ENCODE results near the gene CD58.

The CD58 gene

GRCh38 chr1:116518400-116518799 lies 52.4 kb downstream of the CD58 start:
- no peak for DNase-seq (ENCODE audit: extremely low spot score)
- TF ChIP-seq SP1 (IDR thresholded peaks at IDR 0.05): no peak
- TF ChIP-seq LEF1 (IDR thresholded peaks at IDR 0.05; ENCODE audit: borderline replicate concordance): no peak
- TF ChIP-seq NFRKB (IDR thresholded peaks at IDR 0.05): no peak
- TF ChIP-seq, protein P1, sequence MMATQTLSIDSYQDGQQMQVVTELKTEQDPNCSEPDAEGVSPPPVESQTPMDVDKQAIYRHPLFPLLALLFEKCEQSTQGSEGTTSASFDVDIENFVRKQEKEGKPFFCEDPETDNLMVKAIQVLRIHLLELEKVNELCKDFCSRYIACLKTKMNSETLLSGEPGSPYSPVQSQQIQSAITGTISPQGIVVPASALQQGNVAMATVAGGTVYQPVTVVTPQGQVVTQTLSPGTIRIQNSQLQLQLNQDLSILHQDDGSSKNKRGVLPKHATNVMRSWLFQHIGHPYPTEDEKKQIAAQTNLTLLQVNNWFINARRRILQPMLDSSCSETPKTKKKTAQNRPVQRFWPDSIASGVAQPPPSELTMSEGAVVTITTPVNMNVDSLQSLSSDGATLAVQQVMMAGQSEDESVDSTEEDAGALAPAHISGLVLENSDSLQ (IDR thresholded peaks at IDR 0.05): no peak
- no peak for TF ChIP-seq ELF4 (IDR thresholded peaks at IDR 0.05)
- no peak for TF ChIP-seq FOXK2 (IDR thresholded peaks at IDR 0.05)
- TF ChIP-seq ARNT (IDR thresholded peaks at IDR 0.05): no peak
- no peak for TF ChIP-seq FOXM1 (IDR thresholded peaks at IDR 0.05; ENCODE audit: borderline replicate concordance)
- TF ChIP-seq CTBP1 (IDR thresholded peaks at IDR 0.05; ENCODE audit: borderline replicate concordance): no peak
- no peak for TF ChIP-seq SUZ12 (IDR thresholded peaks at IDR 0.05)
- no peak for TF ChIP-seq FOXA1 (IDR thresholded peaks at IDR 0.05)
- no peak for TF ChIP-seq L3MBTL2 (conservative IDR thresholded peaks at IDR 0.05)
- no peak for TF ChIP-seq BHLHE40 (IDR thresholded peaks at IDR 0.05; ENCODE audit: borderline replicate concordance)
- TF ChIP-seq HDGF (IDR thresholded peaks at IDR 0.05; ENCODE audit: borderline replicate concordance): no peak
- TF ChIP-seq ZNF384 (IDR thresholded peaks at IDR 0.05): no peak
- TF ChIP-seq TARDBP (IDR thresholded peaks at IDR 0.05): no peak
- ChIA-PET CTCF (no interaction called here), POLR2A (no interaction called here)

- no peak for DNase-seq (ENCODE audit: extremely low spot score)
- ChIA-PET CTCF (no interaction called here), POLR2A (no interaction called here)
- no peak for TF ChIP-seq LEF1 (IDR thresholded peaks at IDR 0.05; ENCODE audit: borderline replicate concordance)
- no peak for TF ChIP-seq TARDBP (IDR thresholded peaks at IDR 0.05)
- TF ChIP-seq ZNF384 (IDR thresholded peaks at IDR 0.05): no peak
- TF ChIP-seq L3MBTL2 (conservative IDR thresholded peaks at IDR 0.05): no peak
- TF ChIP-seq FOXM1 (IDR thresholded peaks at IDR 0.05; ENCODE audit: borderline replicate concordance): no peak
- TF ChIP-seq FOXA1 (IDR thresholded peaks at IDR 0.05): no peak
- TF ChIP-seq FOXK2 (IDR thresholded peaks at IDR 0.05): no peak
- TF ChIP-seq, protein P1 (IDR thresholded peaks at IDR 0.05): no peak
- no peak for TF ChIP-seq ELF4 (IDR thresholded peaks at IDR 0.05)
- TF ChIP-seq NFRKB (IDR thresholded peaks at IDR 0.05): no peak
- TF ChIP-seq HDGF (IDR thresholded peaks at IDR 0.05; ENCODE audit: borderline replicate concordance): no peak
- no peak for TF ChIP-seq BHLHE40 (IDR thresholded peaks at IDR 0.05; ENCODE audit: borderline replicate concordance)
- no peak for TF ChIP-seq ARNT (IDR thresholded peaks at IDR 0.05)
Measured at GRCh38 chr1:116516631-116517030, 54.2 kb downstream of the CD58 start.

DNA sequence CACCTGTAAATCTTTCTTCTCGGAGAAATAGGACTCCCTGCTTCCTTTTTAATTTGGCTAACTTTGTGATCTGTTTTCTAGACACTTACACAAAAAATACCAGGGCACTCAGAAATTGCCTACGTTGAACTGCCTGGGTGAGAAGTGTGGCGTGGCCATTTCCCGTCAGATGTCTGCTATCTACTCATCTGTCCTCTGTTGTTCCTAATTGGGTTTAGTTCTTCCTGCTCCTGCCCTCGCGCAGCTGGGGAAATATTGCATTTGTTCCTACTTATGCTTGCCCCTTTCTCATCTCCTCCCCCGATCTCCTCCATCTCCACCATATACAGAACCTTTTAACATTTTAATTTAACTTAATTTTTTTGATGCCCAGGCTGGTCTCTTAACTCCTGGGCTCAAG lies 55.1 kb downstream of the CD58 start:
- CTCF ChIA-PET: no interaction called here
- TF ChIP-seq FOXA1 (IDR thresholded peaks at IDR 0.05) (no peak), ELF4 (IDR thresholded peaks at IDR 0.05) (no peak), L3MBTL2 (conservative IDR thresholded peaks at IDR 0.05) (no peak), SUZ12 (IDR thresholded peaks at IDR 0.05) (no peak), ZNF384 (IDR thresholded peaks at IDR 0.05) (no peak), SP1 (IDR thresholded peaks at IDR 0.05) (no peak), HDGF (IDR thresholded peaks at IDR 0.05; ENCODE audit: borderline replicate concordance) (no peak), CTBP1 (IDR thresholded peaks at IDR 0.05; ENCODE audit: borderline replicate concordance) (no peak), ARNT (IDR thresholded peaks at IDR 0.05) (no peak), BHLHE40 (IDR thresholded peaks at IDR 0.05; ENCODE audit: borderline replicate concordance) (no peak)
- TF ChIP-seq, protein P1 (IDR thresholded peaks at IDR 0.05): no peak
- POLR2A ChIA-PET: no interaction called here
- DNase-seq (ENCODE audit: extremely low spot score): no peak

DNA sequence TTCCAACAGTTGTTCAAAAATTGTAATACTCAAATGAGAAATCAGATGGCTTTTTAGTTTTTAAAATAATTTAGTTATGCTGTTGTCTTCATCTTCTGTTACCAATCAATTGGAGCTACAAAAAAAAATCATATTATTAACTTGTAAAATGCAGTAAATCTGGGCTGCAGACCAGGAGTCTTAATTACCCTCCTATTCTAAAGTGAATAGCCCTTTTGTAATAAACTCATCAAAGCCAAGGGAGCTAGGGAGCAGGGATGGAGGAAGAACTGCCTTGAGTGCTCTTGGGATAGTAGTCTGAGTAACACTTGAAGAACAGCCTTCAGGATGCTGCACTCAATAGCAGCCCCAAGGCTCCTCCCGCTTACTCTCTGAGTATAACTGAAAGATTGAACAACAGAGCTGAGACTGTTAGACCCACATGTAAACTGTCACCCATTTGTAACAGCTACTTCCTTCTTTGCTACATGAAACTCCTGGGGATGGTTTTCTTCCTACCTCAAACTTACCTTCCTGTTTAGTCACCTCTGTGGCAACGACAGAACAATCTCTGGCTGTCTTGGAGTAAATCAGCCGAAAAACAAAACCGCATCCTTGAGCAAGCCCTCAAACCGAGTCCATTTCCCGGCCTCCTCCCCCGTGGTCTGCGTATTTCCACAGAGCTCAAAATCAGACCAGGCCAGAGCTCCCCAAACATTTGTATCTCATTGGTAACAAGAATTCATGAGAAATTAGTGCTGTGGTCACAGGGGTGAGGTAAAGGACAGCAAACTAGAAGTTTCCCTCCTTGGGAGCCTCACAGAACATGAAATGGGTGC lies 55.9 kb downstream of the CD58 start:
- CTCF ChIA-PET: no interaction called here
- no peak for DNase-seq (ENCODE audit: extremely low spot score)

GRCh38 chr1:116513956-116514355 lies 56.9 kb downstream of the CD58 start:
- ChIA-PET CTCF (no interaction called here), POLR2A (no interaction called here)
- no peak for DNase-seq (ENCODE audit: extremely low spot score)
- TF ChIP-seq L3MBTL2 (conservative IDR thresholded peaks at IDR 0.05) (no peak), LEF1 (IDR thresholded peaks at IDR 0.05; ENCODE audit: borderline replicate concordance) (no peak)

More for the DNA sequence above, 55.9 kb downstream of the CD58 start:
- POLR2A ChIA-PET: no interaction called here
- TF ChIP-seq ARNT (IDR thresholded peaks at IDR 0.05) (no peak), SUZ12 (IDR thresholded peaks at IDR 0.05) (no peak), BHLHE40 (IDR thresholded peaks at IDR 0.05; ENCODE audit: borderline replicate concordance) (no peak), TARDBP (IDR thresholded peaks at IDR 0.05) (no peak), FOXK2 (IDR thresholded peaks at IDR 0.05) (no peak), FOXM1 (IDR thresholded peaks at IDR 0.05; ENCODE audit: borderline replicate concordance) (no peak), CTBP1 (IDR thresholded peaks at IDR 0.05; ENCODE audit: borderline replicate concordance) (no peak), HDGF (IDR thresholded peaks at IDR 0.05; ENCODE audit: borderline replicate concordance) (no peak), SP1 (IDR thresholded peaks at IDR 0.05) (no peak), L3MBTL2 (conservative IDR thresholded peaks at IDR 0.05) (no peak), LEF1 (IDR thresholded peaks at IDR 0.05; ENCODE audit: borderline replicate concordance) (no peak), NFRKB (IDR thresholded peaks at IDR 0.05) (no peak), ZNF384 (IDR thresholded peaks at IDR 0.05) (no peak), FOXA1 (IDR thresholded peaks at IDR 0.05) (no peak), ELF4 (IDR thresholded peaks at IDR 0.05) (no peak)
- TF ChIP-seq, protein P1 (IDR thresholded peaks at IDR 0.05): no peak

Measured in HEK293T (cell line).